Measurements from ENCODE around the gene MT1X. TPM values are rescaled to one million over a fixed set of nuclear protein-coding genes. Genes with fewer than 3 reads are reported as not detected.

Gene MT1X
- total RNA-seq, 2 donors from 2014 or later: 60.6 to 66.3 TPM

DNA sequence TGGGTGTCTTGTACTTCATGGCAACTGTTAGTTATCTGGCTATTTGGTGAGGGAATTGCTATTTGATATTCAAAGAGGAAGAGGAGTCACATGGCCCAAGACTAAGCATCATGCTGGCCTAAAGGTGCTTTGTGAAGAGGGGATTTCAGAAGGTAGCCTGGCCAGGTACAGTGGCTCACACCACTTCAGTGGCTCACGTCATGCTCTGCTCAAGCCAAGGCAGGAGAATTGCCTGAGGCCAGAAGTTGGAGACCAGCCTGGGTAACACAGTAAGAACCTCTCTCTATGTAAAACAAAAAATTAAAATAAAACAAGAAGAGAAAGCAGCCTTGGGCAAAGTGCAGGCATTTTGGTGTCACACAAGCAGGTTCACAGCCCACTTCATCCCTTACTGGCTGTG, 37.0 kb upstream of the MT1X start:
- ATAC-seq (no peak), DNase-seq (ENCODE audit: low spot score) (no peak)
- Mint-ChIP-seq H3K27me3 (peaks cover 19 to 42% of the 10 kb centered on the region in 2 donors), H3K36me3 (no peaks in the 10 kb centered on the region), H3K4me3 (no peak overlapping the region), H3K9me3 (no peaks in the 10 kb centered on the region), H3K4me1 (ENCODE audit: low read depth in 2 of 2) (peaks cover 20 to 22% of the 10 kb centered on the region in 2 donors), H3K27ac (no peak overlapping the region)

DNA sequence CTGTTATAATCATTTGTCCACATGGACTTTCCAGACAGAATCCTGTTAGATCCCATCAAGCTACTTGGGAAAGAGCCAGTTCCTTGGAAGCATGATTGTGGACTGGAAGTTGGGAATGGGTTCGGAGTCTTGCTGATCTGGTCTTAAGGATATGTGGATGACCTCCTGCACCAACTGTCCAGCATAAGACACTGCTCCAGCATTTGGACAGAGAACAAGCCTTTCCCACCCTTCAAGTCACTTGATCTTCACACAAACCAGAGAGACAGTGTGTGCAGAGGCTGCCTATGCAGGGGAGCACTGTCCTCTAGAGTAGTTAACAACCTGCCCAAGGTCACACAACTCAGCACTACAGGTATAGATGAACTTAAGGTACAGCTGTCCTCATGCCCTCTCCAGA, 36.4 kb upstream of the MT1X start:
- Mint-ChIP-seq H3K27ac (no peak overlapping the region), H3K36me3 (no peaks in the 10 kb centered on the region), H3K9me3 (no peaks in the 10 kb centered on the region), H3K4me3 (no peak overlapping the region), H3K27me3 (peaks cover 19 to 37% of the 10 kb centered on the region in 2 donors), H3K4me1 (ENCODE audit: low read depth in 2 of 2) (peaks cover 20 to 22% of the 10 kb centered on the region in 2 donors)
- ATAC-seq: no peak
- no peak for DNase-seq (ENCODE audit: low spot score)

GRCh38 chr16:56647641-56648431, 34.4 kb upstream of the MT1X start:
- Mint-ChIP-seq H3K27ac (no peak overlapping the region), H3K4me3 (no peak overlapping the region)
- no peak for DNase-seq (ENCODE audit: low spot score)

GRCh38 chr16:56649271-56649670, 33.0 kb upstream of the MT1X start:
- Mint-ChIP-seq H3K36me3 (no peaks in the 10 kb centered on the region), H3K27me3 (peaks cover 17 to 25% of the 10 kb centered on the region in 2 donors), H3K27ac (peak overlapping the region in 1 of 2 donors; percentile 54), H3K4me3 (no peak overlapping the region), H3K9me3 (no peaks in the 10 kb centered on the region), H3K4me1 (ENCODE audit: low read depth in 2 of 2) (peaks cover under 1 to 1% of the 10 kb centered on the region in 2 donors)
- ATAC-seq: no peak
- no peak for DNase-seq (ENCODE audit: low spot score)

More at GRCh38 chr16:56647641-56648431, 34.4 kb upstream of the MT1X start:
- Mint-ChIP-seq H3K27me3 (peaks cover 16 to 31% of the 10 kb centered on the region in 2 donors), H3K9me3 (no peaks in the 10 kb centered on the region), H3K4me1 (ENCODE audit: low read depth in 2 of 2) (peaks cover 10 to 11% of the 10 kb centered on the region in 2 donors), H3K36me3 (no peaks in the 10 kb centered on the region)
- no peak for ATAC-seq

- Mint-ChIP-seq H3K27me3 (peaks cover 17 to 20% of the 10 kb centered on the region in 2 donors), H3K4me3 (no peak overlapping the region), H3K9me3 (no peaks in the 10 kb centered on the region), H3K27ac (no peak overlapping the region), H3K4me1 (ENCODE audit: low read depth in 2 of 2) (no peaks in the 10 kb centered on the region), H3K36me3 (no peaks in the 10 kb centered on the region)
- DNase-seq (ENCODE audit: low spot score): no peak
- ATAC-seq: no peak
Measured at GRCh38 chr16:56649820-56650219, 32.5 kb upstream of the MT1X start.

- no peak for ATAC-seq
- H3K27me3 Mint-ChIP-seq: peaks cover 8 to 15% of the 10 kb centered on the region in 2 donors
- no peak within 1 kb of the TSS for H3K4me3 Mint-ChIP-seq
Measured at GRCh38 chr16:56651586-56651985, 30.7 kb upstream of the MT1X start, which contains the start of gene MT1B. Gene MT1B, plus strand, starts transcription at chr16:56651886. Its CDS starts 68 bp downstream, at chr16:56651954.

DNA sequence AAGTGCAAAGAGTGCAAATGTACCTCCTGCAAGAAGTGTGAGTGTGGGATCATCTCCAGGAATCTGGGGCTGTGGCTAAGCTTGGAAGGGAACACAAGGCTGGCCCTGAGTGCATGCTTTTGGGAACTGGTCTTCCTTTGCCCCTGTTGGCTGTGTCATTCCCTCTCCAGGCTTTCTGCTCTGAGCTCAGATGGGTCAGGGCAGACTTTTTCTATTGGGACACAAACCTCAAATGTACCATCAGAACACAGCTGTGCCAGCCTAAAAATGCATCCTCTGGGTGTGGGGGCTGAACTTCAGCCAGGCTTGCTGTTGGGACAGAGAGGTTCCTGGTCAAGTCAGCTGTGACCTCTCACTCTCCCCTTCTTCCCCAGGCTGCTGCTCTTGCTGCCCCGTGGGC, 29.7 kb upstream of the MT1X start:
- Mint-ChIP-seq H3K4me3 (no peak overlapping the region), H3K27ac (no peak overlapping the region), H3K9me3 (no peaks in the 10 kb centered on the region), H3K36me3 (no peaks in the 10 kb centered on the region), H3K27me3 (peaks cover under 1 to 9% of the 10 kb centered on the region in 2 donors), H3K4me1 (ENCODE audit: low read depth in 2 of 2) (peaks cover 0 to 3% of the 10 kb centered on the region in 2 donors)
- ATAC-seq: no peak
- DNase-seq (ENCODE audit: low spot score): no peak

More at GRCh38 chr16:56651586-56651985, 30.7 kb upstream of the MT1X start, which contains the start of gene MT1B:
- no peaks in the 10 kb centered on the region for H3K9me3 Mint-ChIP-seq
- H3K36me3 Mint-ChIP-seq: no peaks in the 10 kb centered on the region
- DNase-seq (ENCODE audit: low spot score): no peak
- H3K27ac Mint-ChIP-seq: no peak within 1 kb of the TSS
- no peaks in the 10 kb centered on the region for H3K4me1 Mint-ChIP-seq (ENCODE audit: low read depth in 2 of 2)

- no peak for ATAC-seq
- peaks cover 5 to 8% of the 10 kb centered on the region in 2 donors for H3K4me1 Mint-ChIP-seq (ENCODE audit: low read depth in 2 of 2)
- no peak for DNase-seq (ENCODE audit: low spot score)
- H3K27me3 Mint-ChIP-seq: peaks cover 0 to 9% of the 10 kb centered on the region in 2 donors
- H3K27ac Mint-ChIP-seq: no peak overlapping the region
- no peak overlapping the region for H3K4me3 Mint-ChIP-seq
- no peaks in the 10 kb centered on the region for H3K36me3 Mint-ChIP-seq
- no peaks in the 10 kb centered on the region for H3K9me3 Mint-ChIP-seq
Measured at GRCh38 chr16:56653218-56653617, 29.1 kb upstream of the MT1X start.

GRCh38 chr16:56657555-56658326, 24.5 kb upstream of the MT1X start, which contains the start of gene MT1F:
Gene MT1F, plus strand, starts transcription at chr16:56657959. Its CDS starts 100 bp downstream, at chr16:56658059.
- peaks cover 5 to 18% of the 10 kb centered on the region in 2 donors for H3K4me1 Mint-ChIP-seq (ENCODE audit: low read depth in 2 of 2)
- no peaks in the 10 kb centered on the region for H3K36me3 Mint-ChIP-seq
- H3K4me3 Mint-ChIP-seq: peak within 1 kb of the TSS; percentile 95
- DNase-seq (ENCODE audit: low spot score): peak; percentile 67
- ATAC-seq: peak; percentile 88 to 94
- H3K27me3 Mint-ChIP-seq: peaks cover 15 to 16% of the 10 kb centered on the region in 2 donors
- H3K27ac Mint-ChIP-seq: peak within 1 kb of the TSS; percentile 74 to 92
- no peaks in the 10 kb centered on the region for H3K9me3 Mint-ChIP-seq

DNA sequence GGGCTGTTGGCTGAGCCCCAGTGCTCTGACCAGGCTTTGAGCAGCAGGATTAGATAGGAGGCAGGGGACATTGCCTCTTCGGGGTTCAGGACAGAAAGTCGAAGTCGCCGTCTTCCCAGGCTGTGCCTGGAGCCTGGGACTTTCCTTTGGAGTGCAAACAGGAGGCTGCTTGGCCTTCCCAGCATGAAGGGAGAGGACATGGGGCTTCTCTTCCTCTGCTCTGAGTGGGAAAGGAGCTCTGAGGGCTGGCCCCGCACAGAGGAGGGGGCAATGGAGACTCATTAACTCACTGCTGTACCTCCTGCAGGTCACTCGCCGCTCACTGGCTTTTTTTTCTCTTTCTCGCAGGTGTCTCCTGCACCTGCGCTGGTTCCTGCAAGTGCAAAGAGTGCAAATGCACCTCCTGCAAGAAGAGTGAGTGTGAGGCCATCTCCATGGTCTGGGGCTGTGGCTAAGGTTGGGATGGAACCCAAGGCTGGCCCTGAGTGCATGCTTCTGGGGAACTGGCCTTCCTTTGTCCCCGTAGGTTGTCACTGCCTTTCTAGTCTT, 23.9 kb upstream of the MT1X start:
- H3K27ac Mint-ChIP-seq: peak overlapping the region; percentile 74 to 92
- peaks cover 8 to 21% of the 10 kb centered on the region in 2 donors for H3K4me1 Mint-ChIP-seq (ENCODE audit: low read depth in 2 of 2)
- ATAC-seq: no peak
- peaks cover 14 to 21% of the 10 kb centered on the region in 2 donors for H3K27me3 Mint-ChIP-seq
- DNase-seq (ENCODE audit: low spot score): no peak
- H3K36me3 Mint-ChIP-seq: no peaks in the 10 kb centered on the region
- no peaks in the 10 kb centered on the region for H3K9me3 Mint-ChIP-seq
- H3K4me3 Mint-ChIP-seq: peak overlapping the region; percentile 95

GRCh38 chr16:56662357-56663354, 19.6 kb upstream of the MT1X start:
- no peaks in the 10 kb centered on the region for H3K36me3 Mint-ChIP-seq
- peak overlapping the region; percentile 62 for H3K4me3 Mint-ChIP-seq
- ATAC-seq (peak in 1 of 2 donors; percentile 41), DNase-seq (ENCODE audit: low spot score) (no peak)
- no peaks in the 10 kb centered on the region for H3K9me3 Mint-ChIP-seq
- H3K27me3 Mint-ChIP-seq: peaks cover 27 to 42% of the 10 kb centered on the region in 2 donors
- H3K4me1 Mint-ChIP-seq (ENCODE audit: low read depth in 2 of 2): peaks cover 11 to 20% of the 10 kb centered on the region in 2 donors
- H3K27ac Mint-ChIP-seq: no peak overlapping the region

GRCh38 chr16:56664506-56664905, 17.8 kb upstream of the MT1X start:
- DNase-seq (ENCODE audit: low spot score) (no peak), ATAC-seq (no peak)
- Mint-ChIP-seq H3K9me3 (no peaks in the 10 kb centered on the region), H3K4me1 (ENCODE audit: low read depth in 2 of 2) (peaks cover 12 to 23% of the 10 kb centered on the region in 2 donors), H3K36me3 (no peaks in the 10 kb centered on the region), H3K27ac (no peak overlapping the region), H3K4me3 (no peak overlapping the region), H3K27me3 (peaks cover 39 to 59% of the 10 kb centered on the region in 2 donors)

Data from natural killer cell treated with Interleukin-12 subunit alpha and Interleukin-12 subunit beta and Interleukin-15 and Interleukin-18, amount 100 ng/mL, for 72 hours (primary cell).